Right atrium auricular region (tissue), 2 donors: ENCODE results near the gene CNTN2. TPM values are rescaled to one million over a fixed set of nuclear protein-coding genes. Genes with fewer than 3 reads are reported as not detected.

Experiments
- DNase-seq: peaks from one replicate; pipeline ENCODE4 v3.0.0-alpha.2; 2019; ENCODE audit warnings: low spot score
- H3K27ac ChIP-seq, 2 donors: fragments of 200-600 bp; sonication (generic); 1 replicate in 1 of 2; 2 replicates in 1 of 2; pipeline ENCODE4 v1.5.1; 2016 to 2019
- H3K27me3 ChIP-seq, 2 donors: fragments of 200-600 bp; sonication (generic); one replicate each; pipeline versions ENCODE4 v1.5.1 to v1.6.0; 2017 to 2019
- H3K36me3 ChIP-seq: fragments of 200-600 bp; sonication (generic); one replicate; pipeline ENCODE4 v1.5.1; 2016
- H3K4me1 ChIP-seq, 2 donors: fragments of 200-600 bp; sonication (generic); one replicate each; pipeline versions ENCODE4 v1.5.1 to v1.6.0; 2017 to 2019
- H3K4me3 ChIP-seq, 2 donors: fragments of 200-600 bp; sonication (generic); 1 replicate in 1 of 2; 2 replicates in 1 of 2; pipeline ENCODE4 v1.5.1; 2017 to 2019; ENCODE audit warnings: mild to moderate bottlenecking in 1 of 2, moderate library complexity in 1 of 2
- H3K9me3 ChIP-seq, 2 donors: fragments of 200-600 bp; sonication (generic); one replicate each; pipeline ENCODE4 v1.5.1; 2019
- total RNA-seq, 2 donors: library from RNA; depleted of rRNA; stranded (reverse); fragments of >200 nt; gene quantifications; one replicate each; pipeline ENCODE4 v1.1.0, GENCODE V29; 2016
- TF ChIP-seq, protein P1 (sequence below), 2 donors: fragments of 200-600 bp; sonication (generic); IDR thresholded peaks; one replicate each; pipeline ENCODE4 v1.5.1; 2019; ENCODE audit warnings: antibody characterized with exemption in 2 of 2

CNTN2 gene
- total RNA-seq, 2 donors from 2014 or later = 0.41 to 0.67 TPM

GRCh38 chr1:205074513-205074912 lies 31.5 kb downstream of the CNTN2 start:
- Histone ChIP-seq H3K27ac (no peak overlapping the region), H3K27me3 (no peaks in the 10 kb centered on the region), H3K4me1 (peaks cover 0 to 13% of the 10 kb centered on the region in 2 donors), H3K9me3 (no peaks in the 10 kb centered on the region), H3K36me3 (no peaks in the 10 kb centered on the region), H3K4me3 (no peak overlapping the region)
- no peak for DNase-seq
- TF ChIP-seq, protein P1, sequence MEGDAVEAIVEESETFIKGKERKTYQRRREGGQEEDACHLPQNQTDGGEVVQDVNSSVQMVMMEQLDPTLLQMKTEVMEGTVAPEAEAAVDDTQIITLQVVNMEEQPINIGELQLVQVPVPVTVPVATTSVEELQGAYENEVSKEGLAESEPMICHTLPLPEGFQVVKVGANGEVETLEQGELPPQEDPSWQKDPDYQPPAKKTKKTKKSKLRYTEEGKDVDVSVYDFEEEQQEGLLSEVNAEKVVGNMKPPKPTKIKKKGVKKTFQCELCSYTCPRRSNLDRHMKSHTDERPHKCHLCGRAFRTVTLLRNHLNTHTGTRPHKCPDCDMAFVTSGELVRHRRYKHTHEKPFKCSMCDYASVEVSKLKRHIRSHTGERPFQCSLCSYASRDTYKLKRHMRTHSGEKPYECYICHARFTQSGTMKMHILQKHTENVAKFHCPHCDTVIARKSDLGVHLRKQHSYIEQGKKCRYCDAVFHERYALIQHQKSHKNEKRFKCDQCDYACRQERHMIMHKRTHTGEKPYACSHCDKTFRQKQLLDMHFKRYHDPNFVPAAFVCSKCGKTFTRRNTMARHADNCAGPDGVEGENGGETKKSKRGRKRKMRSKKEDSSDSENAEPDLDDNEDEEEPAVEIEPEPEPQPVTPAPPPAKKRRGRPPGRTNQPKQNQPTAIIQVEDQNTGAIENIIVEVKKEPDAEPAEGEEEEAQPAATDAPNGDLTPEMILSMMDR (IDR thresholded peaks at IDR 0.05) = no peak

DNA sequence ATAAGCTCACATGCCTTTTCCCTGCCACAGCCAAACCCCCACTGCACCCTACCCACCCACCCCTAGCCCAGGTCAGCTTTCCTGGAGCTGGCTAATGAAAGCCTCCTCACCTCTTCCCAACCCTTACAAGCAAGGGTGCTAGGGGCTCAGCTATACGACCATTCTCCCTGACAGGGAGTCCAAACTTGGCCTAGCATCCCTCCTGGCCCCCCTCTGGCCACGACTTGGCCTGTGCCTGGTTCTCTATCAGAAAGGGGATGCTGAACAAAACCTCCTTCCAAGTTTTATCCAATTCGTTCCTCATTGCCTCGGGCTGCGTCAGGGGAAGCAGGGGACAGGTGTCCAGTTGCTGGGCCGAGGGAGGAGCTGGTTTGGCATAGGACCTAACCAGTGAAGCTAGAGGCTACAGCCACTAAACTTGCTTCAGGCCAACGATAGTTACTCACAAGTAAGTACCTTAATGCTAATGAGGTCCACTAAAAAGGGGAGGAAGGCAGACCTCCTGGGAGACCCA lies 32.7 kb downstream of the CNTN2 start:
- no peak for DNase-seq
- no peak overlapping the region for H3K27ac ChIP-seq
- peaks cover 0 to 13% of the 10 kb centered on the region in 2 donors for H3K4me1 ChIP-seq
- H3K27me3 ChIP-seq = no peaks in the 10 kb centered on the region
- H3K4me3 ChIP-seq = no peak overlapping the region
- TF ChIP-seq, protein P1 (IDR thresholded peaks at IDR 0.05) = no peak
- H3K9me3 ChIP-seq = no peaks in the 10 kb centered on the region
- no peaks in the 10 kb centered on the region for H3K36me3 ChIP-seq

- Histone ChIP-seq H3K4me1 (peaks cover 0 to 13% of the 10 kb centered on the region in 2 donors), H3K4me3 (no peak overlapping the region), H3K9me3 (no peaks in the 10 kb centered on the region), H3K36me3 (no peaks in the 10 kb centered on the region), H3K27ac (no peak overlapping the region), H3K27me3 (no peaks in the 10 kb centered on the region)
- TF ChIP-seq, protein P1 (IDR thresholded peaks at IDR 0.05) = no peak
- no peak for DNase-seq
These were observed 33.3 kb downstream of the CNTN2 start for GRCh38 chr1:205076245-205076761.

DNA sequence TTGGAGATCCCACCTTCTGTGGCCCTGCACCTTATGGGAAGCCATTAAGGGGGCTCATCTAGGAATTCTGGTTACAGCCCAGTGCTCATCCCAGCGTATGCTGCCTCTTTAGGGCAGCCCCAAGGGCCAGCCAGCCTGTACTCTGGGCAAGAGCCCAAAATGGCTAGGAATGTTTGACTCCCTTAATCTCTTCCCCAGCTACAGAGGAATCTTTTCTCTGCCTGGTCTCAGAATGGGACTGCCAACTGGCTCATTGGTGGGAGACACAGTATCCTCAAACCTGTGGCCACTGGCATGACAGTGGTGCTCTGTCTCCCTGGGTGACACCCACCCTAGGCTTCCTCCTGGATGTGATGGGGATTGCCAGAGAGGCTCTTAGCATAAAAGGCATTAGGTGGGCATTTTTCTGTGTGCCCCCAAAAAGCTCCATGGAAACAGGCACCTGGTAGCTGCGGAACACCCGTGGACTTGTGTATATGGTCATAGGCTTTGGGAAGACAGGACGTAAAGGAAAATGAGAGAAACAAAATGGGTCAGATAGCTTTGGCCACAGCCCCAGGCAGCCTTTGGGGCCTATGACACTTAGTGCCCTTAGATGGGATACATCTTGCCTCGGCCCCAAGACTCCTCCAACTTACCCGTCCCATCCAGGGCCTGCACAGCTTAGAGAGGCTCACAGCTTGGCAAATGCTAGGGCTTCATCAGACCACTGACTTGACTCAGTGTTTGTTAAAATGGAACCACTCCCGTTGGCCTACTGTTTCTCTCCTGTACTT lies 34.3 kb downstream of the CNTN2 start:
- no peaks in the 10 kb centered on the region for H3K27me3 ChIP-seq
- no peaks in the 10 kb centered on the region for H3K9me3 ChIP-seq
- peaks cover 0 to 13% of the 10 kb centered on the region in 2 donors for H3K4me1 ChIP-seq
- no peak overlapping the region for H3K4me3 ChIP-seq
- DNase-seq = no peak
- no peak overlapping the region for H3K27ac ChIP-seq
- TF ChIP-seq, protein P1 (IDR thresholded peaks at IDR 0.05) = no peak
- H3K36me3 ChIP-seq = no peaks in the 10 kb centered on the region

GRCh38 chr1:205077934-205078311 lies 34.9 kb downstream of the CNTN2 start:
- DNase-seq = no peak
- H3K4me3 ChIP-seq = no peak overlapping the region
- H3K4me1 ChIP-seq = peaks cover 0 to 13% of the 10 kb centered on the region in 2 donors
- no peaks in the 10 kb centered on the region for H3K27me3 ChIP-seq
- no peaks in the 10 kb centered on the region for H3K9me3 ChIP-seq
- TF ChIP-seq, protein P1 (IDR thresholded peaks at IDR 0.05) = no peak
- no peak overlapping the region for H3K27ac ChIP-seq
- no peaks in the 10 kb centered on the region for H3K36me3 ChIP-seq
